HG03108 (cell line): ENCODE measurements around the gene AKIRIN1.
"Not testable (repeated sequence)": the region's sequence is repeated elsewhere in the genome, so short reads cannot be mapped to it uniquely, and the experiment has no call there.

Experiments
- ATAC-seq: cut with Tn5 transposase; IDR thresholded peaks from one replicate; pipeline ENCODE4 v1.9.1; 2021; ENCODE audit warnings: moderate library complexity; ENCODE audit not compliant: unreplicated experiment

Gene AKIRIN1

DNA sequence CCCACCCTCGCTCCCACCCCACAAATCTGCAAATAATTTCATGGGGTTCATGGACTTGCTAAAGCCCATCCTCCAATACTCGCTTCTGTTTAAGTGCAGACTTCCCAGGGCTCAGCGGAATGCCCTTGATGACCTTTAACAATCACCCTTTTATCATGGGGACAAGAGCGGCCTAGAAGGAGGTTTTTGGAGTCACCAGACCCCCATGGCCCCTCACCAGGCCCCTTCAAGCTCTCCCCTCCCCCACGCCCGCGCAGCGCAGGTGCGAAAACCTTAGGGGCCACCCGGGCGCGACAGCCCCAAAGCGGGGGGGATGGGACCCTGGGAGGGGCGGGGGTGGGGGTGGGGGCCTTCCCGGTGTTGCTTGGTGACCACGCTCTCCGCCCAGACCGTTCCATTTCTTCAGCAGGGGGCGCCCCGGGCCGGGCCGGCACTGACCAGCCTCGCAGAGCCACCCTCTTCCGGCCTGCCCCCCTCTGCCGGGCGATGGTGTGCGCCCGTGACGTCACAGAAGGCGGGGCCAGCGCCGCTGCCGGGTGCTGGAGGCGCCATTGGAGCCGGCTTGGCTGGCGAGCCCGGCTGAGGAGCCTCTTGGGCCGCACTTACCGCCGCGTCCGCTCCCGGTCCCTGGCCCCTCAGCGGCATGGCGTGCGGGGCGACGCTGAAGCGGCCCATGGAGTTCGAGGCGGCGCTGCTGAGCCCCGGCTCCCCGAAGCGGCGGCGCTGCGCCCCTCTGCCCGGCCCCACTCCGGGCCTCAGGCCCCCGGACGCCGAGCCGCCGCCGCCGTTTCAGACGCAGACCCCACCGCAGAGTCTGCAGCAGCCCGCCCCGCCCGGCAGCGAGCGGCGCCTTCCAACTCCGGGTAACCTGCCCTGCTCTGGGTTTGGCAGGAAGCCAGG is at the start of gene AKIRIN1:
TSS of gene AKIRIN1 (plus strand) at position 539 of the 900 bp plus-strand sequence. CDS start at position 644, 105 bp downstream.
- peak; percentile 94 for ATAC-seq

DNA sequence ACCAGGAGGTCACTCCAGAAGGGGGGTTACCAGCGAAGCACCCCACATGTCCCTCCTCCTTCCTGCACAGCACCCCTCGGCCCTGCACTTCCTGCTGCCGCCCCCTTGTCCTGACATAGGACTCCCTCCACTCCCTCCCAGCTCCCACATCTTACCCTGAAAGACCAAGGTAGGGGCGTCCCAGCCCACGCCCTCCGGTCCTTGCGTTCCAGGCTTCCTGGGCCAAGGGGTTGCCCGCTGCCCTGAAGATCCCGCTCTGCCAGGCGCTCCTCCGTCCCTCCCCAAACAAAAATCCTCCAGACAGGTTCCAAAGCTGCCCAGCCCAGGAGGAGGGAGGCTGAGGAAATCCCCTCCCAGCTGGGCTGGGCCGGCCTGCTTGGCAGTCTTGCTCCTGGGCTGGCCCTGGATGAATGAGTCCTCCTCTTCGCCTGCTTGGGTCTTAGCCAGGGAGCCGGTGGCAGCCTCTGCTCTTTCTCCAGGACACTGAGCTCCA is 49.5 kb upstream of the AKIRIN1 start, which contains the start of gene RHBDL2:
TSS of gene RHBDL2 (minus strand) at position 304 of the 493 bp plus-strand sequence. CDS start 22,618 bp downstream, outside the sequence.
- ATAC-seq: no peak

DNA sequence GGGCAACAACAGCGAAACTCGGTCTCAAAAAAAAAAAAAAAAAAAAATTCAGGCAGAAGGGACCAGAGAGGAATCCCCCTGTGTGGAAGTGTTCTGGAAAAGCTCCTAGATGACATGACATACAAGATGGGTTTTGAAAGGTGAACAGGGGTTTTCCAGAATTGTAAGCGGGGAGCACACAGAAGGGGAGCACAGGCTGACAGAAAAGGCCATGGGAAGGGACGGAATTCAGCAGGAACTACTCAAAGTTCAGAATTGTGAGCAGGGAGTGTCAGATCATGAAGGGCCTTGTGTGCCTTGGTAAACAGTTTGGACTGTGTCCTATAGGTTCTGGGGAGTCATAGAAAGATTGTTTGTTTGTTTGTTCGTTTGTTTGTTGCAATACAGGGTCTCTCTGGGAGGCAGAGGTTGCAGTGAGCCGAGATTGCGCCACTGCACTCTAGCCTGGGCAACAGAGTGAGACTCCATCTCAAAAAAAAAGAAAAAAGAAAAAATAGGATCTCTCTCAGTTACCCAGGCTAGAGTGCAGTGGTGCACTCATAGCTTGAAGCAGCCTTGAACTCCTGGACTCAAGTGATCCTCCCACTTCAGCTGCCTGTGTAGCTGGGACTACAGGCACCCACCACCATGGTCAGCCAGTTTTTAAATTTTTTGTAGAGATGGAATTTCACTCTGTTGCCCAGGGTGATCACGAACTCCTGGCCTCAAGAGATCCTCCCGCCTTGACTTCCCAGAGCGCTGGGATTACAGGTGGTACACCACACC is 48.2 kb upstream of the AKIRIN1 start:
- no peak for ATAC-seq

- no peak for ATAC-seq
Observed at GRCh38 chr1:38944547-38944946, 46.5 kb upstream of the AKIRIN1 start.

DNA sequence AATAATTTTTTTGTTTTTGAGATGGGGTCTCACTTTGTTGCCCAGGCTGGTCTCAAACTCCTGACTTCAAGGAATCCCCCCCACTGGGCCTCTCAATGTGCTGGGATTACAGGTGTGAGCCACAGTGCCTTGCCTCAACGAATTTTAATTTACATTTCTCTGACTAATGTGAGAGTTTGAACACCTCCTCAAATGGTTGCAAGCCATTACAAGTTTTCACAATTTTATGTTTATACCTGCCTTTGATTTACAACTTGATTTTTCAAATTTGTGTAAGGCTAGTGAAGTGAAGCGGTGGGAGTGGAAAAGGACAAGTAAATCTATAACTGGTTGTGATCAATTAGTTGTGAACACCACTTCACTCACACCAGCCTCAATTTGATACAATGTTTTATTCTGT is 40.5 kb upstream of the AKIRIN1 start:
- no peak for ATAC-seq

DNA sequence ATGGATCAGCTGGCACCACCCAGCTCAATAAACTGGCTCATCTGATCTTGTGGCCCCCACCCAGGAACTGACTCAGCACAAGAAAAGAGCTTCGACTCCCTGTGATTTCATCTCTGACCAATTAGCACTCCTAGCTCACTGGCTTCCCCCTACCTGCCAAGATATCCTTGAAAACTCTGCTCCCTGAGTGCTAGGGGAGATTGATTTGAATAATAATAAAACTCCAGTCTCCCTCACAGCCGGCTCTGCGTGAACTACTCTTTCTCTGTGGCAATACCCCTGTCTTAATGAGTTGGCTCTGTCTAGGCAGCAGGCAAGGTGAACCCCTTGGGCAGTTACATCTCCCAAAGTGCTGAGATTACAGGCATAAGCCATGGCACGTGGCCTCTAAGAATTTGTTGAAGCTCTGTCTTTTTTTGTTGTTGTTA is 37.6 kb upstream of the AKIRIN1 start:
- ATAC-seq: no peak

- no peak for ATAC-seq
Observed at GRCh38 chr1:38958967-38959366, 32.1 kb upstream of the AKIRIN1 start.

- ATAC-seq: no peak
Observed at GRCh38 chr1:38962113-38962512, 29.0 kb upstream of the AKIRIN1 start.

GRCh38 chr1:38962560-38962959 is 28.5 kb upstream of the AKIRIN1 start:
- no peak for ATAC-seq

GRCh38 chr1:38964140-38964548 is 26.9 kb upstream of the AKIRIN1 start:
- no peak for ATAC-seq

DNA sequence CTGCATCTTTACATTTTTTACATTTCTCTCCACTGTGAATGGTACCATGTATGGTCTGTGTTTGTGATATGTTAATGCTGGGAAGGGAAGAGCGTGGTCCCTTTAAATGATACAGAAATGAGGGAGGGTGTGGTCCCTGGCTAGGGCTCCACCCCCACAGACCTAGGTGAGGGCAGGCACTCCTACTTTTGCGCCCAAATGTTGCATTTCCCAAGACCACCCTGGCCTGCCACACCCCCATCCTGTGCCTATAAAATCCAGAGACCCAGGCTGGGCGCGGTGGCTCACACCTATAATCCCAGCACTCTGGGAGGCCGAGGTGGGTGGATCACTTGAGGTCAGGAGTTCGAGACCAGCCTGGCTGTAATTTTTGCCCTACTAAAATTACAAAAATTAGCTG is 17.9 kb upstream of the AKIRIN1 start:
- ATAC-seq: not testable (repeated sequence)

GRCh38 chr1:38973659-38974437 is 17.2 kb upstream of the AKIRIN1 start:
- ATAC-seq: no peak

DNA sequence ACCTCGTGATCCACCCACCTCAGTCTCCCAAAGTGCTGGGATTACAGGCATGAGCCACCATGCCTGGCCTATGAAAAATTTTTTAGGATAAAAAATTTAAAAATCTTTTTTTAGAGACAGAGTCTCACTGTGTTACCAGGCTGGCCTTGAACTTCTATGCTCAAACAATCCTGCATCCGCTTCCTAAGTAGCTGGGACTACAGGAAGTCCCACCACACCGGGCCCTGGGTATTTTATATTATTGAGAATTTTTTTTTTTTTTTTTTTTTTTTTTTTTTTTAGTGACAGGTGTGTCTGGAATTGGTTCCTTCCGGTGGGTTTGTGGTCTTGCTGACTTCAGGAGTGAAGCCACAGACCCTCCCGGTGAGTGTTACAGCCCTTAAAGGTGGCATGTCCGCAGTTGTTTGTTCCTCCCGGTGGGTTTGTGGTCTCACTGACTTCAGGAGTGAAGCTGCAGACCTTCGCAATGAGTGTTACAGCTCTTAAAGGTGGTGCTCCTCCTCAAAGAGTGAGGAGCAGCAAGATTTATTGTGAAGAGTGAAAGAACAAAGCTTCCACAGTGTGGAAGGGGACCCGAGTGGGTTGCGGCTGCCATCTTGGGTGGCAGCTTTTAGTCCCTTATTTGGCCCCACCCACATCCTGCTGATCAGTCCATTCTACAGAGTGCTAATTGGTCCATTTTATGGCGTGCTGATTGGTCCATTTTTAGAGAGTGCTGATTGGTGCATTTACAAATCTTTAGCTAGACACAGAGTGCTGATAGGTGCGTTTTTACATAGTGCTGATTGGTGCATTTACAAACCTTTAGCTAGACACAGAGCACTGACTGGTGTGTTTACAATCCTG is 13.5 kb upstream of the AKIRIN1 start:
- ATAC-seq: not testable (repeated sequence)

GRCh38 chr1:38978245-38978542 is 12.9 kb upstream of the AKIRIN1 start:
- not testable (repeated sequence) for ATAC-seq

GRCh38 chr1:38979380-38979779 is 11.7 kb upstream of the AKIRIN1 start:
- not testable (repeated sequence) for ATAC-seq

DNA sequence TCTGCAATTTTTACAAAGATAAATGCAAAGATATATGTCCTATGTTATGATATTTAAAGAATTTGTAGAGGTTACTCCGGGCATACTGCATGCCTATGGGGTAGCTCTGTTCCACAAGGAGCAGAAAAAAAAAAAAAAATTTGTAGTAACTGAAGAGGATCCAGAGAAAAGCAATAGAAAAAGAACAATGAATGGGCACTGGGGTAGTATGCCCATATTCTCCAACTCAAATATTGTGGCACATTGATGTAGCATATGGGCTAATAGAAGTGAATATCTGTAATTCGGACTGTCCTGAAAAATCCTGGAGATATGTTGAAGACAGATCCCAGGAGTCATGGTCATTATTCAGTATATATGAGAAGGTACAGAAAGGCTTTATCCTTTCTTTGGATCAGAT is 1.1 kb upstream of the AKIRIN1 start:
- no peak for ATAC-seq

GRCh38 chr1:38990386-38990737 is 714 bp upstream of the AKIRIN1 start:
- no peak for ATAC-seq

GRCh38 chr1:38991638-38992411 is 749 bp downstream of the AKIRIN1 start:
- no peak for ATAC-seq

DNA sequence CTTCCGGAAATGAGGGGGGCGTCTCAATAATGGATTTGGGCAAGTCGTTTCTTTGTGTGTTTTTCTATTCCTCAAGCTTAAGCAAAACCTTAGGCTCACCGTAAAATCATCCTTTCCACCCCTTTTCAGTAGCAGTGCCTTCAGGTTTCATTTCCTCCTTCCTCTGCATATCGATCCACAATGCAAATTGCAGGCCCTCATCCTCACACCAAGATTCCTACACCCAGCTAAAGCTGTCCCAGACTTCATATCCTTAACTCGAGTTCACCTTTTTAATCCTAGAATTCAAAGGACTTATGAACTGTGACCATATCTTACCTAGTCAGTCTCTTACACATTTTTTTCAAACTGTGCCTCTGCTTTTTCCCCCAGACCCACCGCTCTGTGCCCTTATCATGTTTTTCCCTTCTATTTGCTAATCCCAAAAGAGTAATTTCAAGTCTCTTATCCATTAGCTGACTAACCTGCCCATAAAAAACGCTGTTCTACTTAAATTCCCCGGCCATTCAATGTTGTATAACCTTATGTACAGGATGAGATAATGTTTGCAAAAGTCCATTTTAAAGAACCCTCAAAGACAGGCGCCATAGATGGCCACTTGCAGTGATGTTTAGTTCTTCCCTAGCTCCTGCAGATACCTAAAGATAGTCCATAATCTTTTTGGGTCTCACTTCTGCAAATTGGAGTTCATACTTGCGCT is 1.5 kb downstream of the AKIRIN1 start:
- no peak for ATAC-seq
